ENCODE data around the gene DCD. TPM values are rescaled to one million over a fixed set of nuclear protein-coding genes. Genes with fewer than 3 reads are reported as not detected.
A peak's percentile ranks its signal among the peaks of the same experiment; 100 is the strongest.

Gene DCD
- total RNA-seq, 1 donor from 2014 or later: not detected

- DNase-seq (ENCODE audit: low spot score in 2 of 2, unreplicated experiment in 2 of 2): no peak
- Mint-ChIP-seq H3K27me3 (ENCODE audit: low read depth) (peaks cover 50% of the 10 kb centered on the region), H3K9me3 (no peaks in the 10 kb centered on the region), H3K4me1 (no peaks in the 10 kb centered on the region), H3K36me3 (no peaks in the 10 kb centered on the region), H3K4me3 (no peak overlapping the region), H3K27ac (no peak overlapping the region)
- TF ChIP-seq, protein P1, sequence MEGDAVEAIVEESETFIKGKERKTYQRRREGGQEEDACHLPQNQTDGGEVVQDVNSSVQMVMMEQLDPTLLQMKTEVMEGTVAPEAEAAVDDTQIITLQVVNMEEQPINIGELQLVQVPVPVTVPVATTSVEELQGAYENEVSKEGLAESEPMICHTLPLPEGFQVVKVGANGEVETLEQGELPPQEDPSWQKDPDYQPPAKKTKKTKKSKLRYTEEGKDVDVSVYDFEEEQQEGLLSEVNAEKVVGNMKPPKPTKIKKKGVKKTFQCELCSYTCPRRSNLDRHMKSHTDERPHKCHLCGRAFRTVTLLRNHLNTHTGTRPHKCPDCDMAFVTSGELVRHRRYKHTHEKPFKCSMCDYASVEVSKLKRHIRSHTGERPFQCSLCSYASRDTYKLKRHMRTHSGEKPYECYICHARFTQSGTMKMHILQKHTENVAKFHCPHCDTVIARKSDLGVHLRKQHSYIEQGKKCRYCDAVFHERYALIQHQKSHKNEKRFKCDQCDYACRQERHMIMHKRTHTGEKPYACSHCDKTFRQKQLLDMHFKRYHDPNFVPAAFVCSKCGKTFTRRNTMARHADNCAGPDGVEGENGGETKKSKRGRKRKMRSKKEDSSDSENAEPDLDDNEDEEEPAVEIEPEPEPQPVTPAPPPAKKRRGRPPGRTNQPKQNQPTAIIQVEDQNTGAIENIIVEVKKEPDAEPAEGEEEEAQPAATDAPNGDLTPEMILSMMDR (IDR thresholded peaks at IDR 0.05; ENCODE audit: unreplicated experiment): no peak
Measured at GRCh38 chr12:54688309-54689033, 40.3 kb upstream of the DCD start.

- no peaks in the 10 kb centered on the region for H3K4me1 Mint-ChIP-seq
Measured at GRCh38 chr12:54684636-54685630, 36.8 kb upstream of the DCD start.

GRCh38 chr12:54683398-54683797, 35.2 kb upstream of the DCD start:
- Mint-ChIP-seq H3K9me3 (no peaks in the 10 kb centered on the region), H3K27ac (no peak overlapping the region), H3K4me3 (no peak overlapping the region), H3K4me1 (no peaks in the 10 kb centered on the region), H3K27me3 (ENCODE audit: low read depth) (peaks cover 85% of the 10 kb centered on the region), H3K36me3 (no peaks in the 10 kb centered on the region)
- TF ChIP-seq, protein P1 (IDR thresholded peaks at IDR 0.05; ENCODE audit: unreplicated experiment): no peak
- no peak for DNase-seq (ENCODE audit: low spot score in 2 of 2, unreplicated experiment in 2 of 2)

More at GRCh38 chr12:54684636-54685630, 36.8 kb upstream of the DCD start:
- TF ChIP-seq, protein P1 (IDR thresholded peaks at IDR 0.05; ENCODE audit: unreplicated experiment): no peak
- H3K9me3 Mint-ChIP-seq: no peaks in the 10 kb centered on the region
- H3K36me3 Mint-ChIP-seq: no peaks in the 10 kb centered on the region
- no peak for DNase-seq (ENCODE audit: low spot score in 2 of 2, unreplicated experiment in 2 of 2)
- H3K27ac Mint-ChIP-seq: no peak overlapping the region
- peaks cover 77% of the 10 kb centered on the region for H3K27me3 Mint-ChIP-seq (ENCODE audit: low read depth)
- H3K4me3 Mint-ChIP-seq: no peak overlapping the region

DNA sequence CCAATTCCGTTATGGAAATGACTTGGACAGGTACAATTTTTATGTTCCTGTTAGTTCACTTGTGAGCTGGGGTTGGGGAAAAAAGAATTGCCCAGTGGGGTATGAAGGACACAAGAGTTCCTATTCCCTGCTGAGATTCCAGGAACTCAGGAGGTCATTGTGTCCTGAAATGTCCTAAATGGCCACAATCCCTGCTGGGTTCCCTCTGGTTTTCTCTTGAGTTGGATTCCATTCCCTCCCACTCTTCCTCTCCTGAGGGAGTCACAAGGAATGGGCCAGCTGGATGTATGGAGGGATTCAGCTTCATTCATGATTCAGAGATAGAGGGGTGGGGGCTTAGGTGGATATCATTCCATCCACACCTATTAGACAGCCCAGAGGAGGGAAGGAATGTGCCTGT, 34.5 kb upstream of the DCD start:
- Mint-ChIP-seq H3K9me3 (no peaks in the 10 kb centered on the region), H3K4me1 (no peaks in the 10 kb centered on the region), H3K27ac (no peak overlapping the region), H3K27me3 (ENCODE audit: low read depth) (peaks cover 89% of the 10 kb centered on the region), H3K4me3 (no peak overlapping the region), H3K36me3 (no peaks in the 10 kb centered on the region)
- TF ChIP-seq, protein P1 (IDR thresholded peaks at IDR 0.05; ENCODE audit: unreplicated experiment): no peak
- DNase-seq (ENCODE audit: low spot score in 2 of 2, unreplicated experiment in 2 of 2): no peak

- no peak overlapping the region for H3K27ac Mint-ChIP-seq
- H3K36me3 Mint-ChIP-seq: no peaks in the 10 kb centered on the region
- no peaks in the 10 kb centered on the region for H3K4me1 Mint-ChIP-seq
- TF ChIP-seq, protein P1 (IDR thresholded peaks at IDR 0.05; ENCODE audit: unreplicated experiment): peak; percentile 74
- no peaks in the 10 kb centered on the region for H3K9me3 Mint-ChIP-seq
- no peak overlapping the region for H3K4me3 Mint-ChIP-seq
- peaks cover 83% of the 10 kb centered on the region for H3K27me3 Mint-ChIP-seq (ENCODE audit: low read depth)
- no peak for DNase-seq (ENCODE audit: low spot score in 2 of 2, unreplicated experiment in 2 of 2)
Measured at GRCh38 chr12:54680374-54680773, 32.2 kb upstream of the DCD start.

All from mesothelial cell of epicardium (in vitro differentiated cells).